Astrocyte of the spinal cord (primary cell): ENCODE data around the gene SLC16A10.

Experiments
- DNase-seq: peaks from one replicate; pipeline ENCODE4 v3.0.0; 2011; ENCODE audit warnings: low read depth, low spot score
- H3K4me3 ChIP-seq: 2 replicates; pipeline ENCODE4 v1.5.1; 2011; ENCODE audit warnings: low read depth, mild to moderate bottlenecking, low read length, moderate library complexity
- CTCF ChIP-seq: IDR thresholded peaks from 2 replicates; pipeline ENCODE4 v1.5.1; 2012; ENCODE audit warnings: low read depth, mild to moderate bottlenecking, low read length, inconsistent platforms
- in situ Hi-C: cut with HindIII; loops from 2 replicates; pipeline ENCODE4 v1.10.0; 2017; ENCODE audit warnings: low sequenced_read_pairs

The SLC16A10 gene

GRCh38 chr6:111101987-111102386 lies 14.7 kb downstream of the SLC16A10 start:
- no peak overlapping the region for H3K4me3 ChIP-seq
- TF ChIP-seq CTCF: no peak
- in situ Hi-C loops: no loop called here
- no peak for DNase-seq

GRCh38 chr6:111105578-111105977 lies 18.3 kb downstream of the SLC16A10 start:
- in situ Hi-C loops: no loop called here
- TF ChIP-seq CTCF: no peak
- DNase-seq: peak; percentile 22
- H3K4me3 ChIP-seq: no peak overlapping the region

- no peak overlapping the region for H3K4me3 ChIP-seq
- in situ Hi-C loops: no loop called here
- DNase-seq: no peak
- TF ChIP-seq CTCF: no peak
Measured at GRCh38 chr6:111107589-111107988, 20.3 kb downstream of the SLC16A10 start.

GRCh38 chr6:111110036-111110435 lies 22.7 kb downstream of the SLC16A10 start:
- DNase-seq: no peak
- in situ Hi-C loops: no loop called here
- no peak overlapping the region for H3K4me3 ChIP-seq
- TF ChIP-seq CTCF: no peak

- no peak overlapping the region for H3K4me3 ChIP-seq
- in situ Hi-C loops: no loop called here
- no peak for TF ChIP-seq CTCF
- DNase-seq: peak; percentile 69
Measured at GRCh38 chr6:111113336-111114086, 26.2 kb downstream of the SLC16A10 start.

- in situ Hi-C loops: no loop called here
- H3K4me3 ChIP-seq: no peak overlapping the region
- DNase-seq: no peak
- TF ChIP-seq CTCF: no peak
Measured at GRCh38 chr6:111114087-111114443, 26.8 kb downstream of the SLC16A10 start.
